Cerebellar cortex (tissue), 1 donor: ENCODE data around the gene MON2.
"Not testable (repeated sequence)": the region's sequence is repeated elsewhere in the genome, so short reads cannot be mapped to it uniquely, and the experiment has no call there.

Experiments used
- DNase-seq: peaks from one replicate; pipeline ENCODE4 v3.0.0-alpha.2; 2015; ENCODE audit warnings: low spot score

The MON2 gene

DNA sequence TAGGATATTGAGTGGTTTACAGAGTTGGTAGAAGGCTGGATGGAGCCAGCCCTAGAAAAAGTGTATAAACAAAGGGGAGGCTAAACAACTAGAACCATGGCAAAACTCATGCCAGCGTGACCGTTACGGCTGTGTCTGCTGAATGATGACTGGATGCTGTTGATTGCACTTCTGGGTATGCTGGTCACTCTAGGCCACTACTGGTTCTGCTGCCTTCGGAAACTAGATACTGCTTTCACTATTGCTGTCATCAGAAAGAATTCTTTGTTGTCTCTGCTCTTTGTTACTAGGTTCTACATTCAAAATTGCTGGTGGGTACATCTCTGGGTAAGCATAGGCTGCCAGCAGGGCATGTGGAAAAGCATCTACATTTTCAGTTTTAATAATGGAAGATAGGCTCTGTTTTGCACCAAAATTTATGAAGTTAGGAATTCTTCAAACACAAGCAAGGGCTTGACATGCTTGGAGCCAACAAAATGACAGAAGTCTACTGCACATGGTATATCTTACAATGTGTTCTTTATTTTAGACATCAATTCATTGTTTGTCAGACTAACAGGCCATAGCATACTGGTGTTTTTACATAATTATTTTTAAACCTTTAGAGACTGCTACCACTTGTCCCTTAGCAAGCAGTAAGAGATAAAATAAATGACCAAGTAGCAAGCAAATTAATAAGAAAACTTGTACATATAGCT, 15.4 kb downstream of the MON2 start:
- DNase-seq, result no peak

DNA sequence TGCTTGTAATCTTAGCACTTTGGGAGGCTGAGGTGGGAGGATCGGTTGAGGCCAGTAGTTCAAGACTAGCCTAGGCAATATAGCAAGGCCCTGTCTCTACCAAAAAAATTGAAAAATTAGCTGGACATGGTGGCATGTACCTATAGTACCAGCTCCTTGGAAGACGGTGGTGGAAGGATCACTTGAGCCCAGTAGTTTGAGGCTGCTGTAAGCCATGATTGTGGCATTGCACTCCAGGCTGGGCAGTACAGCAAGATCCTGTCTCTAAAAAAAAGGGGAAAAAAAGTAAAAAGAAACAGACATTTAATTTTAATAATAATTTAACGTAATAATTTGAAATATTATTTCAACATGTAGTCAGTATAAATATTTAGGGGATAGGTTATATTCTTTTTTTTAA, 16.1 kb downstream of the MON2 start:
- DNase-seq, result no peak

DNA sequence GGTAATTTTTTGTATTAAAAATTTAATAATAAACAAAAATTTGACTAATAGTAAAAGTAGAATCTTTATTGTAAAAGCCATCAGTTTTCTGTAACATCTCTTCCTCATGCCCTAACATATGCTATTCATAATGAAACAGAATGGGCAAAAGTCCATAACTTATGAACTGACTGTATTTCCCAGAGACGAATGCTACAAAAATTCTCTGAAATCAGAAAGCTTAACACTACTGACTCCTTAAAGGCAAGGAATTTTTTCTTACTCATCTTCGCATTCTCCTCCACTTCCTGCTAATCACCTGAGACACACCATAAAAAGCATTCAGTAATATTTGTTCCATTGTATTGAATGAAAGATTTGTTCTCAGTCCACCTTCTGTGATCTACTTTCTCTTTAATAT, 17.6 kb downstream of the MON2 start:
- DNase-seq, result no peak

DNA sequence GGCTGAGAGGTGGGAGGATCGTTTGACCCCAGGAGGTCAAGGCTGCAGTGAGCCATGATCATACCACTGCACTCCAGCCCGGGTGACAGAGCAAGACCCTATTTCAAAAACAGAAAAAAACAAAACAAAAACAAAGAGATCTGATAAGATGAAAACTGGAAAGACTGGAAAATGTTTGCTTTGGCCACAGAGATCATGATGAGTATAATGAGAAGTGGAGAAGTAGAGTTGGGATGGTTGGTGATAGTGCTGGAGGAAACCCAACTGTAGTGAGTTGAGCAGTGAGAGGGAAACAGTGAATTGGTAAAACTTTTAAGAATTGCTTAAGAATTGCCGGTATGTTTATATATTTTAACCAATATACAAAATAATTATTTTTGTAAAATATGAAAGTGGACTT, 39.2 kb downstream of the MON2 start:
- no peak for DNase-seq

- no peak for DNase-seq
Measured at GRCh38 chr12:62512901-62513300, 46.3 kb downstream of the MON2 start.

DNA sequence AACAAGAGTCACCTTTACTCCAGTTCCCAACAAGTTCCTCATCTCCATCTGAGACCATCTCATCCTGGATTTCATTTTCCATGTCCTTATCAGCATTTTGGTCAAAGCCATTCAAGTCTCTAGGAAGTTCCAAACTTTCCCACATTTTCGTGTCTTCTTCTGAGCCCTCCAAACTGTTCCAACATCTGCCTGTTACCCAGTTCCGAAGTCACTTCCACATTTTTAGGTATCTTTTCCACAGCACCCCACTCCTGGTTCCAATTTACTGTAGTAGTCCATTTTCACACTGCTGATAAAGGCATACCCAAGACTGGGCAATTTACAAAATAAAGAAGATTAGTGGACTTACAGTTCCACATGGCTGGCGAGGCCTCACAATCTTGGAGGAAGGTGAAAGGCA, 47.5 kb downstream of the MON2 start:
- DNase-seq, result not testable (repeated sequence)

DNA sequence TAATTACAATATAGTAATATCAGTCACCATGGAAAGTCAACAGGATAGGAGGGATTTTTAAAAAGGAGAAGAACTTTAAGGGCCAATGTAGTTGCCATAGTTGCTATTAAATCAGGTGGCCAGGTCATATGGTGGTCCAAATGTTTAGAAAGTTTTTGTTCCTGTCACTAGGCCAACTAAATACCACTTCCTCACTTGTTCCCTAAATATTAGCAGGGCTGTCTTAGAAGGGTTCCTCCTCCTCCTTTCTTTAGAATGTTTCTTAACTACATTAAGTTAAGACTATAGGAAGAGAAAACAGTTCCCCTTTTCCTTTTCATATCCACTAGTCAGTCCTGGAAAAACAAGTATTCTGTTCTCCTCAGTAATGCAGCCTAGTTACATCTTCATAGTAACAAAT, 50.3 kb downstream of the MON2 start:
- DNase-seq, result no peak

DNA sequence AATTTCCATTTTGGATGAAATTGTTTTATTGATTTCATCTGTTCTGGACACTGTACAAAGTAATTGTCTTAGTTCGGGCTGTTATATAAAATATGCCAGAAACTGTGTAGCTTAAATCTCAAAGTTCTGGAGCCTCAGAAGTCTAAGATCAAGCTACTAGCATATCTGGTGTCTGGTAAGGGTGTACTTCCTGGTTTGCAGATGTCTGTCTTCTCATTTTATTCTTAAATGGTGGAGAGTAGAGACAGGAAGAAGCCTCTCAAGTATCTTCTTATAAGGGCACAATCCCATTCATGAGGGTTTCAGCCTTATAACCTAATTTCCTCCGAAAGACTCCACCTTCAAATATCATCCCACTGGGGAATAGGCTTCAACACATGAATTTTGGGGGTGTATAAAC, 51.3 kb downstream of the MON2 start:
- no peak for DNase-seq

GRCh38 chr12:62519043-62519442, 52.4 kb downstream of the MON2 start:
- DNase-seq, result no peak

- DNase-seq, result no peak
Measured at GRCh38 chr12:62520361-62520760, 53.7 kb downstream of the MON2 start.

- DNase-seq, result no peak
Measured at GRCh38 chr12:62522984-62523383, 56.4 kb downstream of the MON2 start.

GRCh38 chr12:62523619-62524018, 57.0 kb downstream of the MON2 start:
- no peak for DNase-seq

GRCh38 chr12:62525271-62525670, 58.6 kb downstream of the MON2 start:
- DNase-seq, result no peak

- no peak for DNase-seq
Measured at GRCh38 chr12:62530596-62530995, 64.0 kb downstream of the MON2 start.

DNA sequence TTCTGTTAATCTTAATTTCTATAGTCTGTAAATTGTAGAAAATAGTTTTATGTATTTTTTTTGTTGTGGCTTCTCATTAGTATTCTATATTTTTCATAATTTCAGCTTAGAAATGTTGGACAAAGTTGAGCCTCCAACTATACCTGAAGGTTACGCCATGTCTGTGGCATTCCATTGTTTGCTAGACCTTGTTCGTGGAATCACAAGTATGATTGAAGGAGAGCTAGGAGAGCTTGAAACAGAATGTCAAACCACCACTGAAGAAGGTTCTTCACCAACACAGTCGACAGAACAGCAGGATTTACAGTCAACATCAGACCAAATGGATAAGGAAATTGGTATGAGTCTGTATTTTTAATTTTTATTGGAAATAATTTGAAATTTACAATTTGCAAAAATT, 65.7 kb downstream of the MON2 start:
- no peak for DNase-seq

DNA sequence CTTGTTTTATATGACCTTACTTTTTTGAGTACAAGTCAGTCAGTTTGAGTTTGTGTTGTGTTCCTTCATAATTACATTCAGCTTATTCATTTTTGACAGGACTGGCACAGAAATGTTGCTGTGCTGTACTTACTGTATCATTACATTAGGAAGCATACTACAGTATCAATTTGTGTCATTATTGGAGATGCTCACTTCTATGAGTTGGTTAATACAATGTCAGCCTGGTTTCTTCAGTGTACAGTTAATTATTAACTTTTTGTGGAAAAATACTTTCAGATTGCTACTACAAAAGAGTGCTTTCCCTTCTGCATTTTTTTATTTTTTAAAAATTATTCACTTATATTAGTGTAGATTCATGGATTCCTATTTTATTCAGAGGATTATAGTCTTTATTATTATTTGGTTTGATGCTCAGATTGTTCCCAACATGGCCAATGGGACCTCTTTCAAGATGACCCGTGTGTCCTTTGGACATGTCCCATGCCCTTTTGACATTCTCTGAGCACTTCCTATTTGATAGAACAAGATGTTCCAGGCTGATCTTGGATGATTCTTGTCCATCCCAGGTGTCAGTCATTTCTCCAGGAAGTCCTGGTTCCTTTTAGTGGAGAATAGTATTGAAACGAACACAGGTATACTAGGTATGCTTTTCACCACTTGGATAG, 66.6 kb downstream of the MON2 start:
- no peak for DNase-seq

DNA sequence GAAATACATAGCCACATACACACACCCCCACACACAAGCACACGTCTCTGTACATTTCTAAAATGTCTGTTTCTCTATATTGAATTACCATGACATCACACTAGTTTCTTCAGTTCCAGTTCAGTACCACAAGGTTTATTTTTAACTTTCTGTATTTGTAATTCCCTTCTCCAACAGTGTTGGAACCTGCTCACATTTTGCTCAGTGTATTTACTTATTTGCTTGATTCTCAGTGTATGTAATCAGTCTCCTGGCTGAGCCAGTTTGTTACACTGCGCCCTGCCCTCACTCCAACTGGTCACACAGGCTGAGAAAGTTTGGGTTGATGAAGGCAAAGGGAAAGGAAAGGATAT, 67.1 kb downstream of the MON2 start:
- DNase-seq, result no peak

- no peak for DNase-seq
Measured at GRCh38 chr12:62536546-62536945, 69.9 kb downstream of the MON2 start.

GRCh38 chr12:62537551-62537950, 70.9 kb downstream of the MON2 start:
- peak; percentile 13 for DNase-seq

DNA sequence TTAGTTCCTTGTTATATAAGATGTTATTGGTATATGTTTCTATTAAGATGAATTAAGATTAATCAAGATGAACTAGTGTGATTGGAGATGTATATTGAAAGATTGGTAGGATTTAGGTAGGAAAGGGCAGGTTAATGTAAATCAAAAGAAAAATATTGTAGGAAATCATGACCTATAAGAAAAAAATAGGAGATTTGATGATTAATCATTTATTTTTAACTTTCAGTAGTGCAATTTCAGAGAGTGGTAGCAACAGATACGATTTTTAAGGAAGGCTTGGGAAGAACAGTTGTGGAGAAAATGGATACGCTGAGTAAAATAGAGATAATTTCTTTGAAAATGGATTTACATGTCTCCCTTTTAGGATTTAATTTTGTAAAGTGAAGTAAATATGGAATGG, 73.7 kb downstream of the MON2 start:
- DNase-seq, result no peak

DNA sequence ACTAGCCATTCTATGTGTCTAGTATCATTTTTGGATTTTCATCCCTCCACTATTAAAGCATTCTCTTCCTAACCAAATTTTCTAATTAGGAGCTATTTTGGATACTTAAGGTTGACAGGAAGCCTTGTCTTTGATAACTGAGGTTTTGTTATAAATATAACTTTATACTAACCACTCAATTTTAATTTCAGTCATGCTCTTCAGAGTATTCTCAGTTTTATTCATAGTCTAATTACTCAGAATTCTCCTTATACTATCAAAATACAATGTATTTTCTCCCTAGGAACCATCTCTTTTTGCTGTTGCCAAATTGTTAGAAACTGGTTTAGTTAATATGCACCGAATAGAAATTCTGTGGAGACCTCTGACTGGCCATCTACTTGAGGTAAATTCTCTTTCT, 76.2 kb downstream of the MON2 start:
- no peak for DNase-seq

DNA sequence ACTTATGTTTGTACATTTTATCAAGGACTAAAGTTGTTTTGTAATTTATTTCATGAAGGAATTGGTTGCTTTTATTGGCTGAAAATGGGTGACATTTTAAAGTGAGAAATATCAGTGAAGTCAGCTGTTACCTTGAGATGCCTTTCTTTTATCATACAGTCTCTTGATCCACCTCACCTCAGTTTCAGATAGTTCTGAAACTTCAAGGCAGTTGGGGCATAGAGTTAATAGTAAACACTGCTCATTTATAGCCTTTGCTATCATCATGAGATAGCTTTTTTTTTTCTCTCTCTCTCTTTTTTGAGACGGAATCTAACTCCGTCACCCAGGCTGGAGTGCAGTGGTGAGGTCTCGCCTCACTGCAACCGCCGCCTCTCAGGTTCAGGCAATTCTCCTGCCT, 76.7 kb downstream of the MON2 start:
- DNase-seq, result no peak

- DNase-seq, result no peak
Measured at GRCh38 chr12:62543741-62544140, 77.1 kb downstream of the MON2 start.

DNA sequence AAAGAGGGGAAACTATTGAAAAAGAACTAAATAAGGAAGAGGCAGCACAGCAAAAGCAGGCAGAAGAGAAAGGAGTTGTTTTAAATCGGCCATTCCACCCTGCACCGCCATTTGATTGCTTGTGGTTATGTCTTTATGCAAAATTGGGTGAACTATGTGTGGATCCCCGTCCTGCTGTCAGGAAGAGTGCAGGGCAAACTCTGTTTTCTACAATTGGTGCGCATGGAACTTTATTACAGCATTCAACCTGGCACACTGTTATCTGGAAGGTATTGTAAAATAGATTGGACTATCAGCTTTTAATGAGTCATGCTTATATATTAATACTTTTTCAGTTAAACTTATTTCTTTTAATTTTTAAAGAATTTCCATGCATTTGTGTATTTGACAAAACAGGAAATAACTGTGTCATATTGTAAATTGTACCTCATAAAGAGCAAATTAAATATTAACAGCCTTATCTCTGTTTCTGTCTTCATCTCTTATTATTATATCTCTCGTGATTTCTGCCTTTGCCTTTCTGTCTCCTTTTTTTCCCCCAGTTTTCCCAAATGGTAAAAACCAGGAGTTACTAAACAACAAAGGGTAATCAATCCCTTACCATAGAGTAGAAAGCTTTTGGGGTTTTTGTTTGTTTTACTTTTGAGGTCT, 86.4 kb downstream of the MON2 start:
- no peak for DNase-seq
